ENCODE measurements around the gene GRID1. TPM values are rescaled to one million over a fixed set of nuclear protein-coding genes. Genes with fewer than 3 reads are reported as not detected.

The GRID1 gene
- polyA plus RNA-seq, 1 experiment, result 0.49 TPM

GRCh38 chr10:86281396-86281795, 85.2 kb downstream of the GRID1 start:
- no peak for DNase-seq (ENCODE audit: low read depth)
- Histone ChIP-seq H3K36me3 (ENCODE audit: control insufficient read depth, insufficient read depth, low read length) (no peaks in the 10 kb centered on the region), H3K27me3 (ENCODE audit: control insufficient read depth, insufficient read depth, low read length) (no peaks in the 10 kb centered on the region), H3K4me3 (ENCODE audit: low read depth, low read length) (no peak overlapping the region)
- ChIA-PET POLR2A (no interaction called here), CTCF (no interaction called here)
- no peak for TF ChIP-seq CTCF (IDR thresholded peaks at IDR 0.05; ENCODE audit: insufficient read depth, low read depth, low read length)

DNA sequence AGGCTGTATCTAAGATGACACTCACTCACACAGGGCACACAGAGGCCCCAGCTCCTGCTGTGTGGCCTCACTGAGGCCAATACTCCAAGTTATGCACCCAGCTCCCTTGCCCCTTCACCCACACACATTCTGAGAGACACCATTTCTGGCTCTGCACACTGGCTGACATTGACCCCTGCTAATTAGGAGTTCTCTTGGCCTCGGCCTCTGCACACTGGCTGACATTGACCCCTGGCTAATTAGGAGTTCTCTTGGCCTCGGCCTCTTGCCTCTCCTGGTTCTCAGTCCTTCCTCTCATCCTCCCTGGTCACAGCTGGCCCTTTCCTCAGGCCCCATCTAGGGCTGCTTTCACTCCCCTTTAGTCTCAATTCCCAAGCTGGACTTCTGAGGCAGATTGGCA, 97.3 kb downstream of the GRID1 start:
- H3K36me3 ChIP-seq (ENCODE audit: control insufficient read depth, insufficient read depth, low read length), result no peaks in the 10 kb centered on the region
- no peak for TF ChIP-seq CTCF (IDR thresholded peaks at IDR 0.05; ENCODE audit: insufficient read depth, low read depth, low read length)
- POLR2A ChIA-PET, result no interaction called here
- CTCF ChIA-PET, result no interaction called here
- no peak overlapping the region for H3K4me3 ChIP-seq (ENCODE audit: low read depth, low read length)
- DNase-seq (ENCODE audit: low read depth), result no peak
- no peaks in the 10 kb centered on the region for H3K27me3 ChIP-seq (ENCODE audit: control insufficient read depth, insufficient read depth, low read length)

DNA sequence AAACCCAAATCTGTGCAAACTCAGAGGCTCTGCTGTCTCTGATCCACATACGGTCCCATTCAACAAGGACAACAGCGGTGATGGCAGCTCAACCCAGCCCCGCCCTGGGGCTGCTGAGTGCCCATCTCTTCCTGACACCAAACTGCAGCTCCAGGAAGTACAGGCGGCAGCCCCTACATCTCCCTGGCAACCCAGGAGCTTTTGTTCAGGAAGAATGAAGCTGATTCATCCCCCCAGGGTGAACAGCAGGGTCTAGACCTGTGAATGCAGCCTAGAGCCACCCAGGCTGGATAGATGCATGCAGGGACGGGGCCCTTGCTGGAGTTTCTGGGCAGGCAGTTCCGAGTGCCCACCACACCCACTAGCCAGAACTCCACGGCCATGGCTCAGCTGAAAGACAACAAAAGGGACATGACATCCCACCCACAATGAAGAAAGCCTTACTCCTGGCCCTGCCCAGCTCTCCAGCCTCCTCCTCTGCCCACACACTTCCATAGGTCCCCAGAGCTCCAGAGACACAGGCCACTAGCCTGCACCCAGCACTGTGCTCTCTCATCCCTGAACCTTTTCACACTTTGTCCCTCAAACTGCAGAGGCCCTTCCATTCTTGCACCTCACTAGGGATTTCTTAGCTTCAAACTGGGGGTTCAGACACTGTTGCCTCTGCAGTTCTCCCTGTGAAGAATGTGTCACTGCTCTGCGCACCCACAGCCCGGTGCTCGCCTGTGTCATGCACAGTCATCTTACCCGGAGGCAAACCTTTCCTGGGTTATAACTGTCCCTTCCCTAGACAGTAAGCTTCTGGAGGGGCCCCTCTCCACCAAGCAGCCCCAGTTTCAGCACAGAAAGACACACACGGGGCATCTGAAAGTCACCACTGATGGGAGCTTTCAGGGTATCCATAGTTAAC, 99.1 kb downstream of the GRID1 start:
- ChIA-PET CTCF (no interaction called here), POLR2A (no interaction called here)
- no peak for TF ChIP-seq CTCF (IDR thresholded peaks at IDR 0.05; ENCODE audit: insufficient read depth, low read depth, low read length)
- H3K4me3 ChIP-seq (ENCODE audit: low read depth, low read length), result no peak overlapping the region
- DNase-seq (ENCODE audit: low read depth), result no peak
- H3K36me3 ChIP-seq (ENCODE audit: control insufficient read depth, insufficient read depth, low read length), result no peaks in the 10 kb centered on the region
- H3K27me3 ChIP-seq (ENCODE audit: control insufficient read depth, insufficient read depth, low read length), result no peaks in the 10 kb centered on the region

- Histone ChIP-seq H3K36me3 (ENCODE audit: control insufficient read depth, insufficient read depth, low read length) (no peaks in the 10 kb centered on the region), H3K4me3 (ENCODE audit: low read depth, low read length) (no peak overlapping the region), H3K27me3 (ENCODE audit: control insufficient read depth, insufficient read depth, low read length) (no peaks in the 10 kb centered on the region)
- DNase-seq (ENCODE audit: low read depth), result no peak
- POLR2A ChIA-PET, result no interaction called here
- TF ChIP-seq CTCF (IDR thresholded peaks at IDR 0.05; ENCODE audit: insufficient read depth, low read depth, low read length), result no peak
- CTCF ChIA-PET, result no interaction called here
Observed at GRCh38 chr10:86266446-86267242, 100.0 kb downstream of the GRID1 start.

GRCh38 chr10:86265895-86266259, 100.7 kb downstream of the GRID1 start:
- H3K27me3 ChIP-seq (ENCODE audit: control insufficient read depth, insufficient read depth, low read length), result no peaks in the 10 kb centered on the region
- H3K36me3 ChIP-seq (ENCODE audit: control insufficient read depth, insufficient read depth, low read length), result no peaks in the 10 kb centered on the region
- ChIA-PET CTCF (no interaction called here), POLR2A (no interaction called here)
- no peak overlapping the region for H3K4me3 ChIP-seq (ENCODE audit: low read depth, low read length)
- no peak for DNase-seq (ENCODE audit: low read depth)
- no peak for TF ChIP-seq CTCF (IDR thresholded peaks at IDR 0.05; ENCODE audit: insufficient read depth, low read depth, low read length)
